K562 (cell line): ENCODE measurements around the gene ALX3. TPM values are rescaled to one million over a fixed set of nuclear protein-coding genes. Genes with fewer than 3 reads are reported as not detected.

Source experiments
- BMI1 ChIP-seq: fragments of 150-350 bp; IDR thresholded peaks from 2 replicates; pipeline ENCODE4 v1.6.1; 2014; ENCODE audit warnings: low read length
- CBFA2T3 ChIP-seq: fragments of 450-650 bp; IDR thresholded peaks from 2 replicates; pipeline ENCODE4 v1.6.1; 2017
- EP400 ChIP-seq: fragments of 450-650 bp; IDR thresholded peaks from 2 replicates; pipeline ENCODE4 v1.6.1; 2017; ENCODE audit warnings: antibody characterized with exemption, mild to moderate bottlenecking, moderate library complexity
- FOXA3 ChIP-seq, 2 experiments: fragments of 450-650 bp in 1 of 2; sonication (generic) in 1 of 2; formaldehyde crosslinking; IDR thresholded peaks in 1 of 2; conservative IDR thresholded peaks in 1 of 2; 2 replicates each; pipeline versions ENCODE4 v1.4.0 to v1.8.0; 2020 to 2022; ENCODE audit warnings: mild to moderate bottlenecking in 2 of 2, missing genetic modification reagents in 1 of 2
- GATAD2B ChIP-seq: fragments of 450-650 bp; IDR thresholded peaks from 2 replicates; pipeline ENCODE4 v1.6.1; 2017; ENCODE audit warnings: mild to moderate bottlenecking, borderline replicate concordance
- HDAC1 ChIP-seq, 2 experiments: fragments of 450-650 bp; IDR thresholded peaks; 2 replicates each; pipeline ENCODE4 v1.6.1; 2016 to 2017; ENCODE audit warnings: inconsistent platforms in 1 of 2, mild to moderate bottlenecking in 1 of 2, moderate library complexity in 1 of 2
- HNRNPLL ChIP-seq: fragments of 200-400 bp; formaldehyde crosslinking; IDR thresholded peaks from 2 replicates; pipeline ENCODE4 v1.6.1; 2017; ENCODE audit warnings: low read length, low read depth, mild to moderate bottlenecking; ENCODE audit not compliant: poor library complexity, severe bottlenecking
- IRF2 ChIP-seq: sonication (generic); formaldehyde crosslinking; IDR thresholded peaks from 2 replicates; pipeline ENCODE4 v1.8.1; 2022; ENCODE audit warnings: mild to moderate bottlenecking, missing genetic modification reagents
- MAZ ChIP-seq, 2 experiments: fragments of 450-650 bp in 1 of 2; sonication (generic) in 1 of 2; formaldehyde crosslinking; IDR thresholded peaks in 1 of 2; conservative IDR thresholded peaks in 1 of 2; 2 replicates each; pipeline versions ENCODE4 v1.4.0 to v1.5.0; 2020; ENCODE audit warnings: mild to moderate bottlenecking in 1 of 2, missing genetic modification reagents in 1 of 2
- MCM5 ChIP-seq: fragments of 450-650 bp; IDR thresholded peaks from 2 replicates; pipeline ENCODE4 v1.6.1; 2016; ENCODE audit warnings: low read depth
- MTA2 ChIP-seq: fragments of 450-650 bp; IDR thresholded peaks from 2 replicates; pipeline ENCODE4 v1.6.1; 2016; ENCODE audit warnings: low read depth
- POLR2B ChIP-seq: fragments of 450-650 bp; IDR thresholded peaks from 2 replicates; pipeline ENCODE4 v1.6.1; 2018; ENCODE audit warnings: low read depth; ENCODE audit not compliant: partially characterized antibody
- POLR2G ChIP-seq: fragments of 200-400 bp; formaldehyde crosslinking; IDR thresholded peaks from 2 replicates; pipeline ENCODE4 v1.6.1; 2017; ENCODE audit warnings: low read depth, mild to moderate bottlenecking, antibody characterized with exemption, low read length, moderate library complexity
- RBM22 ChIP-seq: fragments of 200-400 bp; formaldehyde crosslinking; IDR thresholded peaks from 2 replicates; pipeline ENCODE4 v1.6.1; 2018; ENCODE audit warnings: low read length, low read depth; ENCODE audit not compliant: poor library complexity, severe bottlenecking
- SMARCE1 ChIP-seq: fragments of 450-650 bp; IDR thresholded peaks from 2 replicates; pipeline ENCODE4 v1.7.1; 2016; ENCODE audit warnings: mild to moderate bottlenecking
- TBL1XR1 ChIP-seq, 2 experiments: IDR thresholded peaks; 2 replicates each; pipeline ENCODE4 v1.6.1; 2012; ENCODE audit warnings: improper control_type of control experiment in 2 of 2, low read length in 2 of 2, mild to moderate bottlenecking in 1 of 2
- TFAP4 ChIP-seq: sonication (generic); formaldehyde crosslinking; IDR thresholded peaks from 2 replicates; pipeline ENCODE4 v1.8.0; 2022; ENCODE audit warnings: missing genetic modification reagents, mild to moderate bottlenecking, moderate library complexity, borderline replicate concordance
- THRB ChIP-seq: fragments of 450-650 bp; formaldehyde crosslinking; conservative IDR thresholded peaks from 2 replicates; pipeline ENCODE4 v1.4.0; 2022; ENCODE audit warnings: mild to moderate bottlenecking, missing genetic modification characterization
- ZNF3 ChIP-seq: fragments of 250-450 bp; sonication (Bioruptor Pico); IDR thresholded peaks from 2 replicates; pipeline ENCODE4 v1.5.0; 2021; ENCODE audit warnings: mild to moderate bottlenecking, moderate library complexity
- ZNF316 ChIP-seq: fragments of 450-650 bp; IDR thresholded peaks from 2 replicates; pipeline ENCODE4 v1.6.1; 2016
- ZNF324 ChIP-seq: fragments of 250-450 bp; sonication (Bioruptor Pico); IDR thresholded peaks from 2 replicates; pipeline ENCODE4 v1.4.0; 2020; ENCODE audit warnings: mild to moderate bottlenecking
- ZSCAN29 ChIP-seq: fragments of 450-650 bp; IDR thresholded peaks from 2 replicates; pipeline ENCODE4 v1.6.1; 2017
- polyA plus RNA-seq, 8 experiments: library from polyadenylated mRNA; depleted of rRNA in 4 of 8; stranded (reverse) in 5 of 8; unstranded in 3 of 8; fragments of >200 nt; fragmentation: Nextera tagmentation in 2 of 8; fragmentation: Illumina TruSeq in 1 of 8; extraction: Ambion mirVana in 2 of 8; extraction: Trizol in 1 of 8; gene quantifications; 2 replicates each; pipeline versions ENCODE4 v1.2.1 to v1.2.3, GENCODE V29; 2011 to 2014; ENCODE audit warnings: inconsistent platforms in 1 of 8, missing spikeins in 1 of 8
- total RNA-seq, 7 experiments: library from RNA; depleted of rRNA in 6 of 7; stranded (reverse); fragments of >200 nt in 6 of 7; fragmentation: Illumina TruSeq in 2 of 7; extraction: Trizol in 2 of 7; gene quantifications; 2 replicates each; pipeline versions ENCODE4 v1.2.1 to v1.2.3, GENCODE V29; 2011 to 2021; ENCODE audit warnings: low replicate concordance in 1 of 7
- TF ChIP-seq, protein P1 (sequence below): fragments of 450-650 bp; formaldehyde crosslinking; IDR thresholded peaks from 2 replicates; pipeline ENCODE4 v1.4.0; 2020; ENCODE audit warnings: mild to moderate bottlenecking, moderate library complexity
- TF ChIP-seq, protein P2 (sequence below): fragments of 250-450 bp; sonication (Bioruptor Pico); IDR thresholded peaks from 2 replicates; pipeline ENCODE4 v1.5.0; 2021; ENCODE audit warnings: mild to moderate bottlenecking, moderate library complexity

Gene ALX3
- total and polyA plus RNA-seq, 9 of the 15 experiments (the other 6 are each of a cell fraction or from before 2014, with no cell fraction given) = not detected

- TF ChIP-seq IRF2 (CRISPR knock-in tag) (no peak), GATAD2B (no peak), ZNF3 (CRISPR knock-in tag) (no peak), RBM22 (no peak), FOXA3 (CRISPR knock-in tag; conservative IDR thresholded peaks at IDR 0.05 in 1 of 2, IDR thresholded peaks at IDR 0.05 in 1 of 2) (no peak), MAZ (CRISPR knock-in tag; conservative IDR thresholded peaks at IDR 0.05 in 1 of 2, IDR thresholded peaks at IDR 0.05 in 1 of 2) (peak; percentile 47 to 57; a peak in 1 of 4 replicates), POLR2B (no peak), HDAC1 (IDR thresholded peaks at IDR 0.05) (0 out of 4 replicates have a peak, but pooled peaks of 1 of the 2 experiments have one; percentile 24), MCM5 (no peak), THRB (CRISPR knock-in tag) (no peak), POLR2G (0 out of 2 replicates have a peak, but pooled peaks have one; percentile 22), BMI1 (no peak), ZNF324 (CRISPR knock-in tag) (no peak), EP400 (no peak), TBL1XR1 (IDR thresholded peaks at IDR 0.05; ENCODE audit: low read length in 2 of 2) (no peak), SMARCE1 (peak; percentile 44; the same call in 1 of the 2 replicates), TFAP4 (CRISPR knock-in tag) (peak; percentile 40; the same call in 1 of the 2 replicates), CBFA2T3 (peak; percentile 65), MTA2 (no peak), HNRNPLL (no peak), ZSCAN29 (no peak), ZNF316 (no peak)
- TF ChIP-seq, protein P1, sequence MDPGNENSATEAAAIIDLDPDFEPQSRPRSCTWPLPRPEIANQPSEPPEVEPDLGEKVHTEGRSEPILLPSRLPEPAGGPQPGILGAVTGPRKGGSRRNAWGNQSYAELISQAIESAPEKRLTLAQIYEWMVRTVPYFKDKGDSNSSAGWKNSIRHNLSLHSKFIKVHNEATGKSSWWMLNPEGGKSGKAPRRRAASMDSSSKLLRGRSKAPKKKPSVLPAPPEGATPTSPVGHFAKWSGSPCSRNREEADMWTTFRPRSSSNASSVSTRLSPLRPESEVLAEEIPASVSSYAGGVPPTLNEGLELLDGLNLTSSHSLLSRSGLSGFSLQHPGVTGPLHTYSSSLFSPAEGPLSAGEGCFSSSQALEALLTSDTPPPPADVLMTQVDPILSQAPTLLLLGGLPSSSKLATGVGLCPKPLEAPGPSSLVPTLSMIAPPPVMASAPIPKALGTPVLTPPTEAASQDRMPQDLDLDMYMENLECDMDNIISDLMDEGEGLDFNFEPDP (CRISPR knock-in tag) = no peak
- TF ChIP-seq, protein P2, sequence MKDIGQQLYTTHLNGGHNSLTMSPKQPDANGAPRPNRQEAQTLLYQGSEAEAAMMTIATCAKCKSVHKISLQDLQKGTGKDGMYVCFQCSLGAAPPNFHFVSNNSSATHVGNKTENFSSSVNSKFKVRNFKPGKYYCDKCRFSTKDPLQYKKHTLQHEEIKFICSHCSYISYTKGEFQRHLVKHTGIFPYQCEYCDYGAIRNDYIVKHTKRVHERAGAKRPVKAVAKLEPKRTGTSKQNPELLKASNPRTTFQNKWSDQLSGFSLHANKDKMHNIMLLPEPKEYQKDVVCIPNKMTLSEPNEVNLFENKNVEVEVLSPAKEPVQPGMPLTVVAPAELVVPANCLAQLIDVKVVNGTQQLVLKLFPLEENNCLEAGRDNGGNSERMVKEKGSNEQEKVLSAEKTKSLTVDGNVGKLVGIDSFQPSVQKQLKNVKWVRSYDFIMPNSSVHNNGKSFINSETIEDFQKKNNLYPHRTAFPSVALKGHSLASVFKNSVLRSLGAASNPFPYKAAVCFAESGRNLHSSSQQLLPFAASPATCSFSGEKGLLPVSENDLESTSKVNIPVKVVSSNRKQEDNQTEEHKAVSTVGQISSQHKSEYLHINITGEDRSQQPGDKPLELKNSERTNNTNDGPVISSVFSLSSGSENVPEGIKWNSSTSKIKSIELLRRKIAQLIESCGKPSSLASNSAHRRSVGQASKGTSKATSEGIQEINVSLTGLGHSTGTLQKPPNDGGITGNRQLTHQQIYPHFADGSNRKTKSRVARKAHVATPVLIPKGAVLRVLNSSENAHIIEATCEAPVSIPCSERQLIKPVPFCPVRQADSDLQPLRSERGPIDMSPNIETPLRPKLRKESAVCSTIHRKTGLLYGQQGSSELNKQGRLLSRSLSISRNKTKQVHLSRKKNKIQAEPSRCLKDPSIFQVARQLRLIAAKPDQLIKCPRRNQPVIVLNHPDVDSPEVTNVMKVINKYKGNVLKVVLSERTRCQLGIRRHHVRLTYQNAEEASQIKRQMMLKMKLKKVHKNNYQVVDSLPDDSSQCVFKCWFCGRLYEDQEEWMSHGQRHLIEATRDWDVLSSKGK (CRISPR knock-in tag) = no peak
These were observed 12.4 kb downstream of the ALX3 start (continued) for GRCh38 chr1:110057963-110058518.
